GM20000 (cell line): Measurements from ENCODE around the gene LLGL1.

ENCODE experiments used
- DNase-seq: peaks from one replicate; pipeline ENCODE4 v3.0.0; 2012; ENCODE audit warnings: low spot score
- TF ChIP-seq, protein P1 (sequence below): IDR thresholded peaks from 2 replicates; pipeline ENCODE4 v1.5.1; 2012; ENCODE audit warnings: mild to moderate bottlenecking, control low read depth; ENCODE audit errors: extremely low read depth, missing control alignments

LLGL1 gene

DNA sequence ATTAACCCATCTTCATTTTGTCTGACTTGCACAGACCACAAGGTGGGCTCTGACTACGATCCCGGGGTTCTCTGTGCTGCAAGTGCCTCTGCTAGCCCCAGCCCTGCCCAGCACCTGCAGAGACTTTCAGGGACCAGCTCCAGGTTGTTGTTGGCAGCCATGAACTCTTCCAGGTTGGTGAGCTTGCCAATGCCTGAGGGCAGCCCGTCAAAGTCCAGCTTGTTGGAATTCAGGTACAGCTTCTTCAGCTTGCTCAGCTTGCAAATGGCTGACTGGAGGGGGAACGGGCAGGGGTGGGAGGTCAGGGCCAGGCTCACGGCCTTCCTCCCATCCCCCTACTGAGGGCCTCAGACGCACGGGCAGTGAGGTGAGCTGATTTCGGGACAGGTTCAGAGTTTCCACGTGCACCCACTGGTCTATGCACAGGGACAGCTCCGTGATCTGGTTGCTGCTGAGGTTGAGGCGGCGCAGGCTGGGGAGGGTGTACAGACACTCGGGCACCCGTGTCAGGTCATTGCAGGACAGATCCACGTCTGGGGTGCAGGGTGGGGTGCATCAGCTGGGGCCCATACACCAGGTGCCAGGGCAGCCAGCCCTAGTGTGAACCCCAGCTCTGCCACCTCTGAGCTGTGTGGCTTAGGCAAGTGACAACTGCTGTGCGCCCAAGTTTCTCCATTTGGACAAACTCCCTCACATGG lies 27.9 kb downstream of the LLGL1 start:
- TF ChIP-seq, protein P1, sequence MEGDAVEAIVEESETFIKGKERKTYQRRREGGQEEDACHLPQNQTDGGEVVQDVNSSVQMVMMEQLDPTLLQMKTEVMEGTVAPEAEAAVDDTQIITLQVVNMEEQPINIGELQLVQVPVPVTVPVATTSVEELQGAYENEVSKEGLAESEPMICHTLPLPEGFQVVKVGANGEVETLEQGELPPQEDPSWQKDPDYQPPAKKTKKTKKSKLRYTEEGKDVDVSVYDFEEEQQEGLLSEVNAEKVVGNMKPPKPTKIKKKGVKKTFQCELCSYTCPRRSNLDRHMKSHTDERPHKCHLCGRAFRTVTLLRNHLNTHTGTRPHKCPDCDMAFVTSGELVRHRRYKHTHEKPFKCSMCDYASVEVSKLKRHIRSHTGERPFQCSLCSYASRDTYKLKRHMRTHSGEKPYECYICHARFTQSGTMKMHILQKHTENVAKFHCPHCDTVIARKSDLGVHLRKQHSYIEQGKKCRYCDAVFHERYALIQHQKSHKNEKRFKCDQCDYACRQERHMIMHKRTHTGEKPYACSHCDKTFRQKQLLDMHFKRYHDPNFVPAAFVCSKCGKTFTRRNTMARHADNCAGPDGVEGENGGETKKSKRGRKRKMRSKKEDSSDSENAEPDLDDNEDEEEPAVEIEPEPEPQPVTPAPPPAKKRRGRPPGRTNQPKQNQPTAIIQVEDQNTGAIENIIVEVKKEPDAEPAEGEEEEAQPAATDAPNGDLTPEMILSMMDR: no peak
- DNase-seq: no peak

DNA sequence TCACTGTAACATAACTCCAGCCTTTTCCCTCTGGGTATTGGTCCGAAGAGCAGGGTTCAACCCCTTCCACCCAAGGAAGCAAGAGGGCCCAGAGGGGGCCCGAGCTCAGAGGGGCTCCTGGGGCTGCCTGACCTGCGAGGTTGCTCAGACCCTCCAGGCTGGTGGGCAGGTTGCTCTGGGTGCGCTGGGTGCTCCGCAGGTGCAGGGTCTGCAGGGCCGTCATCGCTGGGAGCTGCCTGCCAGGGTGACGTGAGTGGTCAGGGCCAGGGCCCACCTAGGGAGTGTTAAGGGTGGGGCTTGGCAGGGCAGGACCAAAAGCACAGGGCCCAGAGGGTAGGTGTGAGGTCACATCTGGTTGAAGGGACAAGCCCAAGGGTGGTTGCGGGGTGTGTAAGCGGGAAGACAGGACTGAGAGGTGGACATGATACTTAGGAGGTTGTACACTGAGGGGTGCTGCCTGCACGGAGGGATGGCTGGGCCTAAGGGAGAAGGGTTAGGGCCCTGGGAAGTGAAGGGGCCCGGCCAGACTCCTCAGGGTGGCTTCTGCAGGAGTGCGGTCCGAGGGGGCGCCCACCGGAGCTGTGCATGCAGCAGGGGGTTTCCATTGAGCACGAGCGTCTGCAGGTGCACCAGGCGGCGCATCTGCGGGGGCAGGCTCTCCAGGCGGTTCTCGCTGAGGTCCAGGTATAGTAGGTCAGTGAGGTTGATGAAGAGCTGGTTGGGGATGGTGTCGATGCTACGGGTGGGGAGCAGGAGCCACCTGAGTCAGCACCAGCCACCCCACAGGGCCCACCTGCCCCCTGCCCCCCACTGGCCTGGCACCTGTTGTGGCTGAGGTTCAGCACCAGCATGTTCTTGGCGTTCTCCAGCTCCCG lies 28.7 kb downstream of the LLGL1 start:
- TF ChIP-seq, protein P1: no peak
- no peak for DNase-seq

DNA sequence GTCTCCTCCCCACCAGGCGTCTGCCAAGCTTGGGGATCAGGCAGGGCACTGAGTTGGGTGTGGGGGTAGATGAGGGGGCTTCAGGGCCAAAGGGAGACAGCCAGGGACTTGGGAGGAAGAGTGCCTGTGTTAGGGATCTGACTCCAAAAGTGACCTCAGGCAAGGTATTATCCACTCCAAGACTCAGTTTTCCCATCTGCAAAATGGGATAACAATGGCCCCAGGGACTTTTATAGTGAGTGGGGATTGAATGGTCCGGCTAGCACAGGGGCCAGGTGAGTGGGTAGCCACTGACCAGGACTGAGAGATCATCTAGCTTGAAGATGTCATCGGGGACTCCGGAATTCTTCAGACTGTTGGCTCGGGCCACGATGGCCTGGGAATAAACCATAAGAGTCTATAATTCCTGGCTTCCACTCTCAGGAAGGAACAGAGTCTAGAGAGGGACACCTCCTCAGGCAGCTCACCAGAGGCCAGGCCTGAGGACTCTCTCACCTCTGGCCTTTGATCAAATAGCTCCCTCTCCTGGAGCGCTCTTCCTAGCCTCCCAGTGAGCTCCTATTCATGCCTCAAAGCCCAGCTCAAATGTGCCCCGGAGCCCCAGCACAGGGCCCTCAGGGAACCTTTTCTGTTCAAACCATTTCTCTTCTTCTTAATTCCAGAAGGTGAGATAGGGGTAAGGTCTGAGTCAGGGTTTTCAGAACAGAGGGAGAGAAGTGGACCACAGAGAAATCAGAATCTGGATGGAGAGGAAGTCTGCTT lies 29.6 kb downstream of the LLGL1 start:
- TF ChIP-seq, protein P1: no peak
- DNase-seq: no peak

DNA sequence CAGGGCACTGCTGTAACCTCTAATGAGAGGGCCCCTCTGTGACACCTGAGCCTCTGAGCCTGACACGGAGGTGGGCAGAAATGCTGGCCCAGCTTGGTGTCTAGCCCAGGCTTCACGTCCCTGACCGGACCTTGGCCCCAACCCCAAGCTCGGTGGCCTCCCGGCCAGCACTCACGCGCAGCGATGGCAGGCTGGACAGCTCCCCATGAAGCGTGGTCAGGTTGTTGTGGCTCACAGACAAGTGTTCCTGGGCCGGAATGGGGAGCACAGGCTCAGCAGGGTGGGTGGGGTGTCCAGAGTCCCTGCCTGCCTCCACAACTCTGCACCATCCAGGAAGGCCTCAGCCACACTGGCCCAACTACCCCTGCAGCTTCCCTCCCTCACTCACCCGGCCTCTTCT lies 30.9 kb downstream of the LLGL1 start:
- no peak for DNase-seq
- TF ChIP-seq, protein P1: no peak

DNA sequence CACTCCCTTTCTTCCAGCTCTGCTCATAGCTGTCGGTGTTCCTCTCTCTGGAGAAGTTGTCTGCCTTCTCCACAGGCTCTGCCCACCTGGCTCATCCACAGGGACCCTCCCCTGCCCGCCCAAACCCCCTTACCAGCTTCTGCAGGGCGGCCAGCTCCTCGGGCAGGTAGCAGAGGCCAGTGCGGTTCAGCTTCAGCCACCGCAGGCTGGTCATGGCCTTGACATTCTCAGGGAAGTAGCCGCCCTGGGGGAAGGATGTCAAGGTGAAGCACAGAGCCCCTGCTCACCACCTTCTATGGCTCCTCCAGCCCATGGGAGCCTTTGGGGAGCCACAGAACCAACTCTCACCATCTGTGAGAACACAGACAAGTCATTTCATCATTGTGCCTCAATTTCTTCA lies 31.3 kb downstream of the LLGL1 start:
- TF ChIP-seq, protein P1: no peak
- DNase-seq: no peak

DNA sequence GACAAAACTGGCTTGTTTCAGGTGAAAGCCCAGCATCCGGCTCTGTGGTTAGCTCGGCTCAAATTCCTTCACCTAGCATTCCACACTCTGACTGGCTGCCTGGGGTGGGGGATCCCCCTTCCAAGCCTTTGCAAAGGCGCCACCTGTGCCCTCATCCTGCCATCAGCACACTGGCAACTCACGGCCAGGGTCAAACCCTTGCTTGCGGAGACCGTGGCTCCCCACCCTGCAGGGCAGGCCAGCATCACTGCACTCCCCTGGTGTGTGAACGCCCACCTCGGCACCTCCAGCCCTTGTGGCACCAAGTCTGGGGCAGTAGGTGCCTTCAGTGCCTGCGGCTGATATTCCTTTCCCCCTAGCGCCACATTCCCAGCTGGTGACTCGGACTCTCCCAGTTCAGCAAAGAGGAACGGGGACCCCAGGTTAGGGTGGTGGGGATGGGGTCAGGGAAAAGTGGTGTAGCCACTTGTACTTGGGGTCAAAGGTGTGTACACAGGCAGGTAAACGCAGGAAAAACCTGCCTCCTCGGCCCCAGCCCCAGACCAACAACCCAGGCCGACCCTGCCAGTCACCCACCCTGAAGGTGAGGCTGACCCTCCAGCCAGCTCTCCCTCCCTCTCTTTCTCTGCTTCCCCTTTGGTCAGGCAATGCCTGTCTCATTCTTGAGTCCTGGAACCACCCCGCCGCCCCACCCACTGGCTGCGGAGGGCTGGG lies 32.0 kb downstream of the LLGL1 start:
- TF ChIP-seq, protein P1: no peak
- DNase-seq: peak; percentile 72
